HepG2 (cell line): Measurements from ENCODE around the gene VARS1. TPM values are rescaled to one million over a fixed set of nuclear protein-coding genes. Genes with fewer than 3 reads are reported as not detected.

Experiments used
- ASH2L ChIP-seq: fragments of 300-600, 200-600 bp; sonication (generic); IDR thresholded peaks from 2 replicates; pipeline ENCODE4 v1.7.0; 2017; ENCODE audit warnings: low read depth, mild to moderate bottlenecking, moderate library complexity, mixed read lengths, low read length; ENCODE audit not compliant: insufficient read length
- CHD4 ChIP-seq: fragments of 200-600 bp; sonication (generic); IDR thresholded peaks from 2 replicates; pipeline ENCODE4 v1.7.0; 2017; ENCODE audit warnings: mild to moderate bottlenecking, low read length, borderline replicate concordance
- DPF2 ChIP-seq: sonication (generic); formaldehyde crosslinking; IDR thresholded peaks from 2 replicates; pipeline ENCODE4 v1.4.0; 2020; ENCODE audit warnings: mild to moderate bottlenecking, low read depth, missing genetic modification reagents, borderline replicate concordance
- HNRNPK ChIP-seq: fragments of 200-400 bp; formaldehyde crosslinking; IDR thresholded peaks from 2 replicates; pipeline ENCODE4 v1.6.1; 2018; ENCODE audit warnings: low read length, low read depth, moderate library complexity, mild to moderate bottlenecking; ENCODE audit not compliant: poor library complexity, severe bottlenecking
- JUNB ChIP-seq: sonication (generic); formaldehyde crosslinking; IDR thresholded peaks from 2 replicates; pipeline ENCODE4 v1.8.0; 2022; ENCODE audit warnings: missing genetic modification reagents, mild to moderate bottlenecking, borderline replicate concordance
- KLF15 ChIP-seq: sonication (generic); formaldehyde crosslinking; IDR thresholded peaks from 2 replicates; pipeline ENCODE4 v1.8.1; 2023; ENCODE audit warnings: borderline replicate concordance, mild to moderate bottlenecking, inconsistent platforms, missing genetic modification reagents, mixed read lengths
- LCORL ChIP-seq, 2 experiments: fragments of 450-650 bp in 1 of 2; sonication (generic) in 1 of 2; formaldehyde crosslinking in 1 of 2; IDR thresholded peaks; 2 replicates each; pipeline versions ENCODE4 v1.5.0 to v1.6.1; 2017 to 2020; ENCODE audit warnings: antibody characterized with exemption in 1 of 2, missing genetic modification reagents in 1 of 2
- MTF2 ChIP-seq: sonication (generic); formaldehyde crosslinking; IDR thresholded peaks from 2 replicates; pipeline ENCODE4 v1.5.0; 2020; ENCODE audit warnings: missing genetic modification reagents, borderline replicate concordance
- PHF20 ChIP-seq: sonication (generic); formaldehyde crosslinking; IDR thresholded peaks from 2 replicates; pipeline ENCODE4 v1.5.0; 2020; ENCODE audit warnings: mild to moderate bottlenecking, missing genetic modification reagents
- RXRA ChIP-seq: sonication (generic); formaldehyde crosslinking; IDR thresholded peaks from 2 replicates; pipeline ENCODE4 v1.5.1; 2020; ENCODE audit warnings: missing genetic modification reagents
- SMYD3 ChIP-seq: sonication (generic); formaldehyde crosslinking; IDR thresholded peaks from 2 replicates; pipeline ENCODE4 v1.8.1; 2023; ENCODE audit warnings: mild to moderate bottlenecking, missing genetic modification reagents
- THAP8 ChIP-seq: sonication (generic); formaldehyde crosslinking; IDR thresholded peaks from 2 replicates; pipeline ENCODE4 v1.5.1; 2020; ENCODE audit warnings: missing genetic modification reagents, mild to moderate bottlenecking, borderline replicate concordance
- UBTF ChIP-seq: sonication (generic); formaldehyde crosslinking; IDR thresholded peaks from 2 replicates; pipeline ENCODE4 v1.4.0; 2020; ENCODE audit warnings: mild to moderate bottlenecking, missing genetic modification reagents
- ZFYVE20 ChIP-seq: sonication (generic); formaldehyde crosslinking; IDR thresholded peaks from 2 replicates; pipeline ENCODE4 v1.8.0; 2023; ENCODE audit warnings: low read depth, mild to moderate bottlenecking, moderate library complexity, missing genetic modification reagents, borderline replicate concordance
- ZKSCAN1 ChIP-seq: fragments of 150-350 bp; IDR thresholded peaks from 2 replicates; pipeline ENCODE4 v1.6.1; 2014; ENCODE audit warnings: low read length
- ZNF232 ChIP-seq: sonication (generic); formaldehyde crosslinking; IDR thresholded peaks from 2 replicates; pipeline ENCODE4 v1.4.0; 2020; ENCODE audit warnings: missing genetic modification reagents, borderline replicate concordance
- ZNF460 ChIP-seq: sonication (generic); formaldehyde crosslinking; IDR thresholded peaks from 2 replicates; pipeline ENCODE4 v1.5.1; 2020; ENCODE audit warnings: missing genetic modification reagents, mild to moderate bottlenecking, borderline replicate concordance
- ZNF563 ChIP-seq: sonication (generic); formaldehyde crosslinking; IDR thresholded peaks from 2 replicates; pipeline ENCODE4 v1.8.0; 2022; ENCODE audit warnings: mild to moderate bottlenecking, moderate library complexity, missing genetic modification reagents
- ZNF564 ChIP-seq: sonication (generic); formaldehyde crosslinking; IDR thresholded peaks from 2 replicates; pipeline ENCODE4 v1.8.1; 2023; ENCODE audit warnings: mild to moderate bottlenecking, missing genetic modification reagents
- ZNF574 ChIP-seq: sonication (generic); formaldehyde crosslinking; IDR thresholded peaks from 2 replicates; pipeline ENCODE4 v1.4.0; 2020; ENCODE audit warnings: missing genetic modification reagents
- ZNF607 ChIP-seq: sonication (generic); formaldehyde crosslinking; IDR thresholded peaks from 2 replicates; pipeline ENCODE4 v1.5.1; 2020; ENCODE audit warnings: missing genetic modification reagents, mild to moderate bottlenecking, borderline replicate concordance
- ZNF781 ChIP-seq: sonication (generic); formaldehyde crosslinking; IDR thresholded peaks from 2 replicates; pipeline ENCODE4 v1.5.1; 2020; ENCODE audit warnings: borderline replicate concordance, mild to moderate bottlenecking, missing genetic modification reagents; ENCODE audit errors: not compliant biosample characterization
- ZSCAN9 ChIP-seq: IDR thresholded peaks from 2 replicates; pipeline ENCODE4 v1.6.1; 2016; ENCODE audit warnings: borderline replicate concordance
- polyA plus RNA-seq, 8 experiments: library from polyadenylated mRNA; depleted of rRNA in 3 of 8; stranded (reverse) in 7 of 8; unstranded in 1 of 8; fragments of >200 nt; fragmentation: Illumina TruSeq in 4 of 8; extraction: Trizol in 4 of 8; gene quantifications; 2 replicates each; pipeline versions ENCODE4 v1.2.1 to v1.2.3, GENCODE V29; 2011 to 2016; ENCODE audit warnings: low read depth in 4 of 8, missing spikeins in 1 of 8, mixed read lengths in 1 of 8; ENCODE audit not compliant: insufficient read depth in 1 of 8
- total RNA-seq, 5 experiments: library from RNA; depleted of rRNA; stranded (reverse); fragments of >200 nt; fragmentation: Illumina TruSeq; extraction: Trizol; gene quantifications; 2 replicates each; pipeline ENCODE4 v1.2.3, GENCODE V29; 2016; ENCODE audit warnings: low read depth in 1 of 5

The VARS1 gene
- total and polyA plus RNA-seq, 2 of the 13 experiments (the other 11 are each of a cell fraction or from before 2014, with no cell fraction given) = 14.7 to 56.1 TPM

- no peak for TF ChIP-seq ZFYVE20 (CRISPR knock-in tag)
- TF ChIP-seq RXRA (CRISPR knock-in tag) = peak; percentile 44; the same call in 1 of the 2 replicates
- peak; percentile 89; the same call in 1 of the 2 replicates for TF ChIP-seq ZNF232
- TF ChIP-seq MTF2 = no peak
- no peak for TF ChIP-seq DPF2 (CRISPR knock-in tag)
- no peak for TF ChIP-seq CHD4
- TF ChIP-seq ASH2L = peak; percentile 21
- TF ChIP-seq ZNF564 (CRISPR knock-in tag) = 0 out of 2 replicates have a peak, but pooled peaks have one; percentile 46
- TF ChIP-seq ZNF607 (CRISPR knock-in tag) = peak; percentile 84; the same call in 1 of the 2 replicates
- TF ChIP-seq ZNF781 = no peak
- no peak for TF ChIP-seq LCORL (IDR thresholded peaks at IDR 0.05)
- peak; percentile 53; the same call in 1 of the 2 replicates for TF ChIP-seq LCORL (CRISPR knock-in tag; IDR thresholded peaks at IDR 0.05)
- peak; percentile 87; the same call in 1 of the 2 replicates for TF ChIP-seq THAP8
- TF ChIP-seq KLF15 (CRISPR knock-in tag) = peak; percentile 56; the same call in 1 of the 2 replicates
- no peak for TF ChIP-seq ZKSCAN1
- no peak for TF ChIP-seq ZNF460 (CRISPR knock-in tag)
- no peak for TF ChIP-seq JUNB (CRISPR knock-in tag)
- 0 out of 2 replicates have a peak, but pooled peaks have one; percentile 38 for TF ChIP-seq PHF20 (CRISPR knock-in tag)
- TF ChIP-seq SMYD3 (CRISPR knock-in tag) = no peak
- peak; percentile 92 for TF ChIP-seq UBTF
- no peak for TF ChIP-seq HNRNPK
- TF ChIP-seq ZNF563 = peak; percentile 48; the same call in 1 of the 2 replicates
- TF ChIP-seq ZSCAN9 = peak; percentile 90
- peak; percentile 60; the same call in 1 of the 2 replicates for TF ChIP-seq ZNF574 (CRISPR knock-in tag)
Observed at GRCh38 chr6:31827286-31828079, 31.9 kb upstream of the VARS1 start, which contains the start of gene HSPA1B (continued).
